ENCODE measurements around the gene PRKAG2.

Gene PRKAG2

DNA sequence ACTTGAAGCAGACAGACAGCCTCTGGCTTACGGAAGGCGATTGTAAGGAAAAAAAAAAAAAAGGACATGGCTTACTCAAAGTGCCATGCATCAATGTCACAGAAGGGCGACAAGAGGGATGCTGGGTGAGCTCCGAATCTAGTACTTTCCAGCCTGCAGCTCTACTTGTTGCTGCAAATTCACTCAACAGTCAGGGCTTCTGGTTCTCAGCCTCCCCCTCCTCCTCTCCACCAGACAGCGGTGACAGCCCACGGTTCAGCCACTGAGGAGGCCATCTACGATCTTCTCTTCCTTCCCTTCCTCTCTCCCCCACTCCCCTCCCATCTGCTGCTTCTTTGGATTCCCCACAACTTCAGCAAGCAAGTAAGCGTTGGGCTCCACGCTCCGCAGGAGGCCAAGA is 63.5 kb downstream of the PRKAG2 start:
- no peaks in the 10 kb centered on the region for H3K79me2 ChIP-seq (ENCODE audit: insufficient read depth, low read length)

DNA sequence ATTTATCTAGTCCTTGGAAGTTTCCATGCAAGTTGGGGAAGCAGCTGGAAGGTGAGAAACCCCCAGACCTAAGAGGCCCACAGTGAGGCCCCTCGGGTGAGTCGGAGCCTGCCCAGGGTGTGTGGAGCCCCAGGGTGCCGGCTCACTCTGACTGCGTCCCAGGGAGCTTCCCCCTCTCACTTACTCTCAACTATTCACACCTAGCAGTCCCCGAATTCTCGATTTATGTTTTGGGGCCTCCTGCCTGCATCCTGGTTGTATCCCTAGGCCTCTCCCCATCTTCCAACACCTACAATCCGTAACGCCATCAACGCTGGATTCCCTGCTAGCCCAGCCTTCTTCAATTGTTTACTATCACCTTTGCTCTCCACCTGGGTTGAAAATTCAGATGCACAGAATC is 63.9 kb downstream of the PRKAG2 start:
- H3K4me2 ChIP-seq (ENCODE audit: low read depth, low read length, poor library complexity, severe bottlenecking), result no peak overlapping the region
- no peaks in the 10 kb centered on the region for H4K20me1 ChIP-seq (ENCODE audit: low read depth, low read length)
- no peaks in the 10 kb centered on the region for H3K9me2 ChIP-seq (replicated peaks; ENCODE audit: insufficient read depth, low read length)
- H3K9me3 ChIP-seq (ENCODE audit: insufficient read depth, low read length), result no peaks in the 10 kb centered on the region
- H3K27ac ChIP-seq (ENCODE audit: low read depth, low read length), result no peak overlapping the region
- H3K36me3 ChIP-seq (ENCODE audit: low read length), result no peaks in the 10 kb centered on the region
- no peak for TF ChIP-seq EZH2phosphoT487 (conservative IDR thresholded peaks at IDR 0.05; ENCODE audit: low read length)
- TF ChIP-seq, protein P1, sequence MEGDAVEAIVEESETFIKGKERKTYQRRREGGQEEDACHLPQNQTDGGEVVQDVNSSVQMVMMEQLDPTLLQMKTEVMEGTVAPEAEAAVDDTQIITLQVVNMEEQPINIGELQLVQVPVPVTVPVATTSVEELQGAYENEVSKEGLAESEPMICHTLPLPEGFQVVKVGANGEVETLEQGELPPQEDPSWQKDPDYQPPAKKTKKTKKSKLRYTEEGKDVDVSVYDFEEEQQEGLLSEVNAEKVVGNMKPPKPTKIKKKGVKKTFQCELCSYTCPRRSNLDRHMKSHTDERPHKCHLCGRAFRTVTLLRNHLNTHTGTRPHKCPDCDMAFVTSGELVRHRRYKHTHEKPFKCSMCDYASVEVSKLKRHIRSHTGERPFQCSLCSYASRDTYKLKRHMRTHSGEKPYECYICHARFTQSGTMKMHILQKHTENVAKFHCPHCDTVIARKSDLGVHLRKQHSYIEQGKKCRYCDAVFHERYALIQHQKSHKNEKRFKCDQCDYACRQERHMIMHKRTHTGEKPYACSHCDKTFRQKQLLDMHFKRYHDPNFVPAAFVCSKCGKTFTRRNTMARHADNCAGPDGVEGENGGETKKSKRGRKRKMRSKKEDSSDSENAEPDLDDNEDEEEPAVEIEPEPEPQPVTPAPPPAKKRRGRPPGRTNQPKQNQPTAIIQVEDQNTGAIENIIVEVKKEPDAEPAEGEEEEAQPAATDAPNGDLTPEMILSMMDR (IDR thresholded peaks at IDR 0.05; ENCODE audit: insufficient read depth, low read length, poor library complexity, severe bottlenecking), result no peak
- no peaks in the 10 kb centered on the region for H3F3A ChIP-seq (ENCODE audit: insufficient read depth)
- H3K9ac ChIP-seq (ENCODE audit: low read length), result no peak overlapping the region
- no peak overlapping the region for H3K4me3 ChIP-seq (ENCODE audit: insufficient read depth, low read length, poor library complexity, severe bottlenecking)
- no peak overlapping the region for H2AFZ ChIP-seq (ENCODE audit: low read depth, low read length, severe bottlenecking)
- no peaks in the 10 kb centered on the region for H3K79me2 ChIP-seq (ENCODE audit: insufficient read depth, low read length)
- no peaks in the 10 kb centered on the region for H3K27me3 ChIP-seq (ENCODE audit: low read length)

More for the DNA sequence above, 63.5 kb downstream of the PRKAG2 start:
- Histone ChIP-seq H3K9me3 (ENCODE audit: insufficient read depth, low read length) (no peaks in the 10 kb centered on the region), H3K9me2 (replicated peaks; ENCODE audit: insufficient read depth, low read length) (no peaks in the 10 kb centered on the region), H2AFZ (ENCODE audit: low read depth, low read length, severe bottlenecking) (no peak overlapping the region), H3K27me3 (ENCODE audit: low read length) (no peaks in the 10 kb centered on the region), H3K9ac (ENCODE audit: low read length) (no peak overlapping the region), H4K20me1 (ENCODE audit: low read depth, low read length) (no peaks in the 10 kb centered on the region), H3F3A (ENCODE audit: insufficient read depth) (no peaks in the 10 kb centered on the region), H3K4me3 (ENCODE audit: insufficient read depth, low read length, poor library complexity, severe bottlenecking) (no peak overlapping the region), H3K4me2 (ENCODE audit: low read depth, low read length, poor library complexity, severe bottlenecking) (no peak overlapping the region), H3K27ac (ENCODE audit: low read depth, low read length) (no peak overlapping the region), H3K36me3 (ENCODE audit: low read length) (no peaks in the 10 kb centered on the region)
- no peak for TF ChIP-seq EZH2phosphoT487 (conservative IDR thresholded peaks at IDR 0.05; ENCODE audit: low read length)
- TF ChIP-seq, protein P1 (IDR thresholded peaks at IDR 0.05; ENCODE audit: insufficient read depth, low read length, poor library complexity, severe bottlenecking), result no peak

DNA sequence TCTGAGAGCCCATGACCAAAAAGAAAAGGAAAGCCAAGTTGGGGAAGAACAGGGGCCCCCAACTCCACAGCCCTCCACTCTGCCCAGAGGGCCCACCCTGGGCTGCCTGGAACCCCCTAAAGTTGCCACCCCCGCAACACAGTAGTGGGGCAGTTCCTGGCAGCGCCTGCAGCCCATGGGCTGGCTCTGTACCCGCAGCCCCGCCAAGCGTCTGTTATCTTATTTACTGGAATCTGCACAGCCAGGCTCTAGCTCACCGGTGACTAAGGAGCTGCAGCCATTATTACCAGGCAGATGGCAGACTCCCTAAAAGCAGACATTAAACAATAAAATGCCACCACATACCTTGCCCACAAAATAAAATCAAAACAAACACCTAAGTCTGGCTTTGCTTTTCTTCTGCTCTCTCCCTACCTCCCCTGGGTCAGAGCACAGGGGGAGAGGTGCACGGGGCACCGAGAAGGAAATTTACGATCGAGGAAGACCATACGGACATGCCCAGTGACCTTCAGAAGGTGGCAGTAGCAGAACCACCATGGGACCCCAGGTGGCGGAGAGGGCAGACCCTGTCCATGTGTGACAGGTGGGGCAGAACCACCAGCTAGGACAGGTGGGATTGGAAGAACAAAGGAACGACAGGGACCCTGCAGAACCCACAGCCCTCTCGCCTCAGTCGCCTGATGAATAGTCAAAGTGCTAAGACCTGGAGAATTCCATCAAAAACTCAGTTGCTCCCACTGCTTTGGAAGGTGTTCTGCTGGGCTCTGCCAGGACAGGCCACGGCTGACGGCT is 66.3 kb downstream of the PRKAG2 start:
- Histone ChIP-seq H3K27ac (ENCODE audit: low read depth, low read length) (no peak overlapping the region), H4K20me1 (ENCODE audit: low read depth, low read length) (no peaks in the 10 kb centered on the region), H2AFZ (ENCODE audit: low read depth, low read length, severe bottlenecking) (no peak overlapping the region), H3K9me3 (ENCODE audit: insufficient read depth, low read length) (no peaks in the 10 kb centered on the region), H3K36me3 (ENCODE audit: low read length) (no peaks in the 10 kb centered on the region), H3K4me2 (ENCODE audit: low read depth, low read length, poor library complexity, severe bottlenecking) (no peak overlapping the region), H3K4me3 (ENCODE audit: insufficient read depth, low read length, poor library complexity, severe bottlenecking) (no peak overlapping the region), H3F3A (ENCODE audit: insufficient read depth) (no peaks in the 10 kb centered on the region), H3K27me3 (ENCODE audit: low read length) (no peaks in the 10 kb centered on the region), H3K9ac (ENCODE audit: low read length) (no peak overlapping the region), H3K9me2 (replicated peaks; ENCODE audit: insufficient read depth, low read length) (no peaks in the 10 kb centered on the region), H3K79me2 (ENCODE audit: insufficient read depth, low read length) (no peaks in the 10 kb centered on the region)
- TF ChIP-seq EZH2phosphoT487 (conservative IDR thresholded peaks at IDR 0.05; ENCODE audit: low read length), result no peak
- TF ChIP-seq, protein P1 (IDR thresholded peaks at IDR 0.05; ENCODE audit: insufficient read depth, low read length, poor library complexity, severe bottlenecking), result no peak
